Measurements from ENCODE around the gene KIAA0319L.
A peak's percentile ranks its signal among the peaks of the same experiment; 100 is the strongest.

Gene KIAA0319L

GRCh38 chr1:35561972-35562680 lies 4.9 kb upstream of the KIAA0319L start:
- H3K4me3 ChIP-seq (replicated peaks; ENCODE audit: low read depth, low read length): no peak overlapping the region
- no peak for TF ChIP-seq CTCF (IDR thresholded peaks at IDR 0.05; ENCODE audit: low read length, missing control alignments)
- no peak for DNase-seq (ENCODE audit: low read depth)

- DNase-seq (ENCODE audit: low read depth): no peak
- TF ChIP-seq CTCF (IDR thresholded peaks at IDR 0.05; ENCODE audit: low read length, missing control alignments): no peak
- no peak overlapping the region for H3K4me3 ChIP-seq (replicated peaks; ENCODE audit: low read depth, low read length)
These were observed 4.2 kb upstream of the KIAA0319L start for GRCh38 chr1:35561297-35561971.

DNA sequence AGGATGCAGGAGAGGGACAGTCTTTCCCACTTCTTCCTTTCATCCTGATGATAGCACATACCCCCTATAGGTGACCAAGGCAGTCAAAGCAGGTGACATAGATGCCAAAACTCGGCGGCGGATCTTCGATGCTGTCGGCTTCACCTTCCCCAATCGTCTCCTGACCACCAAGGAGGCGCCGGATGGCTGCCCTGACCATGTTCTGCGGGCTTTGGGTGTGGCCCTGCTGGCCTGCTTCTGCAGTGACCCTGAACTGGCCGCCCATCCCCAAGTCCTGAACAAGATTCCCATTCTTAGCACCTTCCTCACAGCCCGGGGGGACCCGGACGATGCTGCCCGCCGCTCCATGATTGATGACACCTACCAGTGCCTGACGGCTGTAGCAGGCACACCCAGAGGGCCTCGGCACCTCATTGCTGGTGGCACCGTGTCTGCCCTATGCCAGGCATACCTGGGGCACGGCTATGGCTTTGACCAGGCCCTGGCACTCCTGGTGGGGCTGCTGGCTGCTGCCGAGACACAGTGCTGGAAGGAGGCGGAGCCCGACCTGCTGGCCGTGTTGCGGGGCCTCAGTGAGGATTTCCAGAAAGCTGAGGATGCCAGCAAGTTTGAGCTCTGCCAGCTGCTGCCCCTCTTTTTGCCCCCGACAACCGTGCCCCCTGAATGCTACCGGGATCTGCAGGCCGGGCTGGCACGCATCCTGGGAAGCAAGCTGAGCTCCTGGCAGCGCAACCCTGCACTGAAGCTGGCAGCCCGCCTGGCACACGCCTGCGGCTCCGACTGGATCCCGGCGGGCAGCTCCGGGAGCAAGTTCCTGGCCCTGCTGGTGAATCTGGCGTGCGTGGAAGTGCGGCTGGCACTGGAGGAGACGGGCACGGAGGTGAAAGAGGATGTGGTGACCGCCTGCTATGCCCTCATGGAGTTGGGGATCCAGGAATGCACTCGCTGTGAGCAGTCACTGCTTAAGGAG lies 3.3 kb upstream of the KIAA0319L start:
- TF ChIP-seq CTCF (IDR thresholded peaks at IDR 0.05; ENCODE audit: low read length, missing control alignments): no peak
- H3K4me3 ChIP-seq (replicated peaks; ENCODE audit: low read depth, low read length): no peak overlapping the region
- no peak for DNase-seq (ENCODE audit: low read depth)

DNA sequence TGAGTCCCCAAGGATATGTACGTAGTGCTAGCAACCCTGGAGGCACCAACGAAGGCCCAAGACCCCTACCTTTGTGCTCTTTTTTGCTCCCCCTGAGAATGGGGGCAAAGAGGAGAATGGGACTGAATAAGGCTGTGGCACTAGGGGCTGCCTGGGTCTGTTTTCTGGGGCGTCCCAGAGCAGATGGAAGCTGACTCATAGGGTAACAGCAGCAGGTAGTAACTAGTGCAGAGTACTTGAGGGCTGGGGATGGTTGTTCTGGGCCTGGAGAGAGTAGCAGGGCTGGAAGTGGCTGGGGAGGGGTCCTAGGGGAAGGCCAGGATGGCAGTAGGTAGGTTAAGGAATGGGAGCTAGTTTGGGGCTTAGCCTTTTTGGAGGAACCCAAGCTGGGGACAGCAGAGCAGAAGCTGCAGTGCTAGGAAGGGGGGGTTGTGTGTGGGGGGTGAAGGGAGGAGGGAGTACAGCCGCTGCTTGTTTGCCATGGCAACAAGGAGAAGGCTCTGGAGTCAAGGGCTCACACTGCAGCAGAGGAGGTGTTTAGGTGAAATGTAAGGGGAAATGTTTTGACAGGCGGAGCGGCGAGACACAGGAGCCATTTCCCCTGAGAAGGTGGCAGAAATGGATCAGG lies 2.2 kb upstream of the KIAA0319L start:
- no peak for DNase-seq (ENCODE audit: low read depth)
- H3K4me3 ChIP-seq (replicated peaks; ENCODE audit: low read depth, low read length): peak overlapping the region; percentile 90
- TF ChIP-seq CTCF (IDR thresholded peaks at IDR 0.05; ENCODE audit: low read length, missing control alignments): no peak

- H3K4me3 ChIP-seq (replicated peaks; ENCODE audit: low read depth, low read length): peak overlapping the region; percentile 90
- peak; percentile 8 for TF ChIP-seq CTCF (IDR thresholded peaks at IDR 0.05; ENCODE audit: low read length, missing control alignments)
- peak; percentile 25 for DNase-seq (ENCODE audit: low read depth)
These were observed 1.4 kb upstream of the KIAA0319L start for GRCh38 chr1:35558374-35559316.
